ENCODE measurements around the gene IGSF5.
"Not testable (repeated sequence)": the region's sequence is repeated elsewhere in the genome, so short reads cannot be mapped to it uniquely, and the experiment has no call there.

The IGSF5 gene

DNA sequence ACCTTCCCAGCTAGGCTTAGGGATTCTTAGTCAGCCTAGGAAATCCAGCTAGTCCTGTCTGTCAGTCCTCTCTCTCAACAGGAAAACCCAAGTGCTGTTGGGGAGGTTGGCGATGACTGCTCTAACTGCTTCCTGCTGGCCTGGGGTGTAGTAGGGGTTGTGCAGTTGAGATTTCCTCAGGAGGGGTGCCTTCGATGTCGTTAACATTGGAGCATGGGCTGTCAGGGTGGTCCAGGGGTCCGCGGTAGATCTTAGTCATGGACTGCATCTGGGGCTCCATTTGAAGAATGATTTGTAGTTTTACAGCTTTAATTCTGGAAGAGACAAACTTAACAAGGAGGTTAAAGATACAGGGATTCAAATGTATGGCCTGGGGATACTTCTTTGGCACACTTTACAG lies 5.5 kb upstream of the IGSF5 start:
- DNase-seq, result not testable (repeated sequence)

- not testable (repeated sequence) for DNase-seq
Measured at GRCh38 chr21:39742561-39742960, 2.4 kb upstream of the IGSF5 start.

DNA sequence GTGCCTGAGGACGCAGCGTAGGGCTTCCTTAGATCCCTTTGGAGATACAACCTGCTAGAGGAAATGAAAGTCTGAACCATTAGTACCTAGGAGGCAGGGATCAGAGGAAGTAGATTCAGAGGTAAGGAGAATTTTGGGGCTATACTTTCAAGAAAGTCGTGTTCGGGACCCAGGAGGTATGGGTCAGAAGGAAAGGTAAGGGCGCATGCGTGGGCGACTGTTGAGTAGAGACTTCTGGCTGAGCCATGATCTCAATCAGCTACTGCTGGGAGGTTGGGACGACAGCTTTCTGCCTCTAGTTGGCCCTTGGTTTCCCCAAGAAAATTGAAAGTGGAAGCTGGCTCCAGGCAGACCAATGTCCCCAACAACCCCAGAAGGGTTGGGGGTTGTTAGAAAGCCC lies 349 bp downstream of the IGSF5 start:
- not testable (repeated sequence) for DNase-seq

GRCh38 chr21:39750670-39751069 lies 5.7 kb downstream of the IGSF5 start:
- DNase-seq, result no peak

DNA sequence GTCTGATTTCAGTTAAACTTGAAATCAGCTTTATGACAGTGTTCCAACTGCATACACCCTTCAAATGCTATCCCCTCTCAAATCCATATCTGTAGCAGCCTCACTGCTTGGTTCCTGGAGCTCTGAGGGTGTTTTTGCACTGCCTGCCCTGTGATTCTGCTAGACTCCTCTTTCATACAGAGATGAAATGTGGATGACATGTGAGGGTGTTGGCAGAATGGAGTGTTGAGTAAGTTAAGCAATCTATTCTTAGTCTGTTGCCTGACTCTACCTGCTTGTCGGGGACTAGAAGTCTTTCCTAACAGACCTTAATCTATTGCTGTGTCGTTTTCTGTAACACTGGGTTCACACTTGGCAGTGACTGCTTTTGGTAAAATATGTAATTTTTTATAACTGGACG lies 9.8 kb downstream of the IGSF5 start:
- DNase-seq, result no peak

DNA sequence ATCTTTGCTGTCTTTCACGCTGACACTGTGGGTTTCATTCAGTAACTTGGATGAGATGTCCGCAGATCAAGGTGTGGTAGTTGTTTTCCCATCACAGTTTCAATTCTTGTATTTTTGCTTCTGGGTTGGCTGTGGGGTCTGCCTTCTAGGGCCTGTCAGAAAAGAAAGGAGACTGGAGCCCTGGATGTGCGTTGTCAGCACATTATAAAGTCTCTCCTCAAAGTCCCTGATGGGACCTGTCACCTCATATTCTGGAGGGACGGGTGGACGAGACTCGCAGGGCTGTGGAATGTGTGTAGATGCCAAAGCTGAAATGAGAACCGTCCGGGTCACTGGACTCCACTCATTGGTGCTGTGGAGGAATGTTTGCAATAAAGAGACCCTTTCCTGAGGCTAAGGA lies 11.3 kb downstream of the IGSF5 start:
- DNase-seq, result no peak

- no peak for DNase-seq
Measured at GRCh38 chr21:39763272-39763970, 18.4 kb downstream of the IGSF5 start.

GRCh38 chr21:39774227-39774626 lies 29.2 kb downstream of the IGSF5 start:
- DNase-seq, result no peak

DNA sequence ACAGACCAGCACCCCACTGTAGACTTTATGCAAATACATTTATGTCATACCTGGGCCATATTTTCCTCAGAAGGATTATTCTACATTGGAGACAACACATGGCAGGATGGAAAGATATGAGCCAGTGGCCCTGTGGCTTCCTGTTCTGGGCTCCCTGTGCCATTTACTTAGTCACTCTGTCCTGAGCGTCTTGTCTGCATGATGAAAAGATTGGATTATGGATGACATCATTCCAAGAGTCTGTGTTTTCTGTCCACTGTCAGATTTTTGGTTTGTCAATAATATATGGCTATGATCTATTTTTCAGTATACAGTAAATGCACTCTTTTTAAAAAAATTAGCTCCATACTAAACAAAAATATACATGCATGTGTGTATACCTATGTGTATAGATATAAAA lies 30.8 kb downstream of the IGSF5 start:
- no peak for DNase-seq

- DNase-seq, result no peak
Measured at GRCh38 chr21:39776589-39776988, 31.6 kb downstream of the IGSF5 start.

- DNase-seq, result no peak
Measured at GRCh38 chr21:39781331-39781730, 36.3 kb downstream of the IGSF5 start.

GRCh38 chr21:39788383-39788782 lies 43.4 kb downstream of the IGSF5 start:
- DNase-seq, result peak; percentile 70

DNA sequence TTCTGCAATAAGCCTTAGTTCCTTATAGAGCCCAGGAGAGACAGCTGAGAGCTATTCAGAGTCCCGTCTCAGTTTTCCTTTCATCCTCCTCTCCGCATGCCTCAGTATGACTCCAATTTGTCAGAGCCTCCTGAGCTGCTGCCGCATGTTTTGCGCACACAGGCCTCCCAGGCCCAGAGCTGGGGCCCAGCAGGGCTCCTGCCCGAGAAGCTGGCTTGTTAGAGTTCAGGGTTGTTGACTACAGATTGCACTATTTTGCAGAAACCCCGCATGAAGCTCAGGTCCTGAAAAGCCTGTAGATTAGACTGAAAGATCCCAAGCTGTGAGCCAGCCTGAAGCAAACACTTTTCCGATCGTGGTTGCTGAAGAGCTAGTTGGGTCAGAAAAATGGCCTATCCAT lies 51.5 kb downstream of the IGSF5 start:
- DNase-seq, result no peak

GRCh38 chr21:39799178-39799577 lies 54.2 kb downstream of the IGSF5 start:
- no peak for DNase-seq

GRCh38 chr21:39800311-39800710 lies 55.3 kb downstream of the IGSF5 start:
- no peak for DNase-seq

DNA sequence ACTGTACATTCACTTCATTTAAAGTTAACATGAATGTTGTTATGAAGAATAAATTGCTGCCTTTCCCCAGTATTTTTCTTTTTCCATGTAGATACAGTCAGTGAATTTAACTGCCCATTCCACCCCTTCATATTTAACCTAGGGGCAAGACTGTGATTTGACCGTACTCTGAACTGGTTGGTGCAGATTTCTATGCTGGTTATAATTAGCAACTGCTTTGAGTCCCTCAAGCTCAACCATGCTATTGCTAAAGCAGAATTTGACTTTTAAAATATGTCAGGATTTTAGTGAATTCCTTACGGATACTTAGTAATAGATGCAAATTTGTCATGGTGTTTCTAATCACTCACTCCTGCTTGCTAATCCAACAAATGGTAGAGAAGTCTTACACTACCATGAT lies 57.2 kb downstream of the IGSF5 start:
- DNase-seq, result no peak

DNA sequence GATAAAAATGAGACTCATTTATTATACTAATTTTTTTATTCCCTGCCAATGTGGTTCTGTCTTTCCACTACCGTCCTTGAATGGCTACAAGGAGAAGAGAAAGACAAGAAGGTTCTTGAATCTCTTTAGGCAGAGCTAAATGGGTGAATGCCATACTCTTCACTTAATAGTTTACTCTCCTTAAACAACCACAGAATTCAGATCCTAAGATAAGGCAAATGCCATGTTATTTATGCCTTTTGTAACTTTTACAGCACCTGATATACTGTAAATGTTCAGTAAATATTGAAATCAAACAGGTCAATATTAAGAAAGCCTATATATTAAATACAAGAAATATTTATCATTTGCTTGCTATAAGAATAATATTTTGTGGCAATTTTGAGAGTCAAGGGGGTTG lies 58.4 kb downstream of the IGSF5 start:
- DNase-seq, result no peak

DNA sequence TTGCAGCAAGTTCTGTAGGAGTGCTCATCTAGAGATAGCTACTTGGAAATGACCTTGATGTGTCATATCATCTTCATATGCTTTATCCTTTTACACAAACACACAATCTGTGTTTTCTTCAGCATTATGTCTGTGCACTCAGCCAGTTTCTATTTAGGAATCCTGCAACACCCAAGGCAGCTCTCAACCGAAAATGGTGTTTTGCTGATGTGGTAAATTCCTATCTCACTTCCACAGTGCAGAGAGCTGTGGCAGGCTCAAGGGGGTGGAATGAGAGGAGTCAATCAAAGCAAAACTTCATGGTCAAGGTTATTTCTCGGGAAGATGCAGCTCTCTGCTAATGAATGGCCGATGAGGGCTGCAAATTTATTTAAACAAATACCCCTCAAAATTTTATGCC lies 59.3 kb downstream of the IGSF5 start:
- DNase-seq, result no peak

DNA sequence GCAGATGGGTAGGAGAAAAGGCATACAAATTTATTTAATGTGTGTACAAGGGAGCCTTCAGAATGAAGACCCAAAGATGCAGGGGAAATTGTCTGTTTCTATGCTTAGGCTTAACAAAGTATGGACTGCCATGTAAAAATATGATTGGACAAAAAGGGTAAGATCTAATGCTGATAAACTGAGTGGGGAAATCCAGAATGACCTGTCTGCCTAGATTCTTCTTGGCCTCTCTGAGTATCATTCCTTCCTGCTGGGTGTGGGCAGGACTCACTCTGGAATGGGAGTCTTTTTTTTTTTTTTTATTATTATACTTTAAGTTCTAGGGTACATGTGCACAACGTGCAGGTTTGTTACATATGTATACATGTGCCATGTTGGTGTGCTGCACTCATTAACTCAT lies 61.0 kb downstream of the IGSF5 start:
- DNase-seq, result no peak

DNA sequence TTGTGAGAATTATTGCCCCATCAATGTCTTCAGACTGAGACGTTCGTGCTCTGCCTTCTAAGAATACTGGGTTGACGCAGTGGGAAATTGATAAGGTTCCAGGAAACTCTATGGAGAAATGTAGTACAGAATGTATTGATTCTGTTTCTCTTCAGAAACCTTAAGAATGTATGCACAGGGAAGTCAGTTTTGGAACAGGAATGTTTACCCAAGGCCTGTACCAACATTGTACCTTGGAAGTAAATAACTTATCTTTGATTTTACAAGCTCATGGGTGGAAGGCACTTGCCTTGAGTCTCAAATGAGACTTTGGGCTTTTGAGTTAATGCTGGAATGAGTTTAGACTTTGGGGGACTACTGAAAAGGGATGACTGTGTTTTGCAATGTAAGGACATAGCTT lies 62.8 kb downstream of the IGSF5 start:
- no peak for DNase-seq

DNA sequence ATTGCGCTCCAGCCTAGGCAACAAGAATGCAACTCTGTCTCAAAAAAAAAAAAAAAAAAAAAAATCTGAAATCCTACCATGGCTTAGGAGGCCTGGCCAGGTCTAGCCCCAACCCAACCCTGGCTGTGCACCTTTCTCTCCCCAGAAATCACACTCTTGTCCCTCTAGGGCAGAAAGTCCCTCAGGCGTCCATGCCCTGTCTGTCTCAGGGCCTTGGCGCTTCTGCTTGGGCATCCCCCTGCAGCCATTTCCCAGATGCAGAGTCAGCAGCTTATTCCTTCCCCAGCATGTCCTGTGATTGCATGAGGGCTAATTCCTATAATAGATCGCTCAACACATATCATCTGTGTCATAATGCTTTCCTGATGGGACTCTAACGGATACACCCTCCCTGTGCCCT lies 65.0 kb downstream of the IGSF5 start:
- DNase-seq, result no peak

DNA sequence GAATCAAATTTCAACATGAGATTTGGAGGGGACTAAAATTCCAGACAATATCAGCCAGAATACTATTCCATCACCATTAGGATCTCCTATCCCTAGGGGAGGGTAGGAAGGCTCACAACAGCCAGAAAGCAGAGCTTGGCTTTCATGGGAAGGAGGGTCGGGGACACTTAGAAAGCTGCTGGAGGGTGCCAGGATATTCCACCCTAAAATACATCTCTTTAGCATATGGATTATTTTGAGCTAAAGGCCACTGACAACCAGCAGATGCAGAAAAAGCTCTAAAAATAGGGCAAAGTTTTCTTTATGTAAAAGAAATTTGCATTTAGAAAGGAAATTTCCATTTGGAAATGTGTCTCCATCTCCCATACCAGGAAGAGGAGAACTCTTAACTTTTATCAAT lies 68.0 kb downstream of the IGSF5 start:
- no peak for DNase-seq

- no peak for DNase-seq
Measured at GRCh38 chr21:39818557-39818956, 73.6 kb downstream of the IGSF5 start.

- no peak for DNase-seq
Measured at GRCh38 chr21:39822042-39822441, 77.1 kb downstream of the IGSF5 start.

DNA sequence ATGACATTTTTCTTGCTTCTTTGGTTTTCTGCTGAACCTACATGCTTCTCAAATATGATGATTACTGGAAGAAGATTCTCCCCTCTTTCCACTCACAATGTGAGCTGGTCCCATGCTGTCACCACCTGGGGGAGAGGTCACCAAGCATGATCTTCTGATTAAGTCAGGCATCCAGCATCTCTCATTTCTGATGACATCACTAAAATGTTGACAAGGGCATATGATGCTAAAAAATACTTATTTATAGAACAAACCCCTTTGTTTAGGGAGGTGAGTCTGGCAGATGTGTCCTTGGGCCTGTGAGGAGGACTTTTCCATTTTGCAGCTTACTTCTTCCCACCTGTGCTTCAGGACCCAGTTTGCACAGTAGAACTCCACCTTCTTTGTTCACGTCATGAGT lies 80.3 kb downstream of the IGSF5 start:
- no peak for DNase-seq

DNA sequence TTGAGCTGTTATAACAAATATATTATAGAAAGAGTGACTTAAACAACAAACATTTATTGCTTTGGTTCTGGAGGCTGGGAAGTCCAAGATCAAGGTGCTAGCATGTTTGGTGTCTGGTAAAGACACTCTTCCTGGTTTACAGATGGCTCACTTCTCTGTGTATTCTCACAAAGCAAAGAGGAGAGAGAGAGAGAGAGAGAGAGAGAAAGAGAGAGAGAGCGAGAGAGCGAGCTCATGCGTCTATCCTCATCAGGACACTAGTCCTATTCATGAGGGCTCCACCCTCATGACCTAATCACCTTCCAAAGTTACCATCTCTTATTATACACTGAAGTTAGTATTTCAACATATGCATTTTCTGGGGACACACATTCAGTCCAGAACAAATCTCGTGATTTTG lies 89.6 kb downstream of the IGSF5 start:
- DNase-seq, result no peak
